Ectodermal cell (in vitro differentiated cells): ENCODE data around the gene SMR3A.

Experiments used
- H3K27ac ChIP-seq: 2 replicates; pipeline ENCODE4 v1.7.0; 2013; ENCODE audit warnings: mild to moderate bottlenecking, low read depth, low read length; ENCODE audit not compliant: insufficient read depth, poor library complexity, severe bottlenecking
- H3K27me3 ChIP-seq: 2 replicates; pipeline ENCODE4 v1.7.0; 2013; ENCODE audit warnings: mild to moderate bottlenecking, low read length; ENCODE audit not compliant: insufficient read depth, control insufficient read depth, poor library complexity, severe bottlenecking
- H3K36me3 ChIP-seq: one replicate; pipeline ENCODE4 v1.7.0; 2013; ENCODE audit warnings: low read length; ENCODE audit not compliant: control insufficient read depth, insufficient read depth
- H3K4me1 ChIP-seq: one replicate; pipeline ENCODE4 v1.7.0; 2013; ENCODE audit warnings: low read length; ENCODE audit not compliant: control insufficient read depth, insufficient read depth
- H3K4me3 ChIP-seq: 2 replicates; pipeline ENCODE4 v1.7.0; 2013; ENCODE audit warnings: low read depth, low read length, control low read depth; ENCODE audit not compliant: insufficient read depth
- H3K9me3 ChIP-seq: 2 replicates; pipeline ENCODE4 v1.7.0; 2013; ENCODE audit warnings: mild to moderate bottlenecking, low read length, moderate library complexity; ENCODE audit not compliant: control insufficient read depth
- WGBS, 2 experiments: methylation state at CpG; one replicate each; pipeline ENCODE4 v1.1.7; 2013; ENCODE audit warnings: missing lambda C conversion rate in 2 of 2; 5-methylcytosine and 5-hydroxymethylcytosine counted together

The SMR3A gene

DNA sequence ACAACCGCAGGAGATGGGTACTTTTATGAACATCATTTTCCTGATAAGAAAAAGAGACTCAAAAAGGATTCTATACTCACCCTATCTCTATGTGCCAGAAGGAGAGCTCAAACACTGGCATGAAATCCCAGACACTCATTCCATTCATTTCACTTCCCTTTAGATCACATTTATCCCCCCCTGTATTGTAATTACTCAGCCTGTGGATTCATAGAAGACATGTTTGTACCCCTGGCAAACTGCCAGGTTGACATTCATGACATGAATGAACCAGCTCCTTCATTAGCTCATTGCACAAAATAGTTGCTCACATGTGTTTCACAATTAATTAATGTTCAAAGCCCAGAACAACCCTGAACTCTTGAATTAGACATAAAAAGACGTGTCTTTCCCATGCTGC lies 4.9 kb downstream of the SMR3A start:
- H3K9me3 ChIP-seq: no peaks in the 10 kb centered on the region
- no peak overlapping the region for H3K27ac ChIP-seq
- H3K4me1 ChIP-seq: no peaks in the 10 kb centered on the region
- no peaks in the 10 kb centered on the region for H3K36me3 ChIP-seq
- H3K4me3 ChIP-seq: no peak overlapping the region
- no peaks in the 10 kb centered on the region for H3K27me3 ChIP-seq
- 85 to 94% methylated on average over 2 of the region's 2 CpGs for WGBS, 2 experiments

- no peaks in the 10 kb centered on the region for H3K36me3 ChIP-seq
- H3K27ac ChIP-seq: no peak overlapping the region
- H3K9me3 ChIP-seq: no peaks in the 10 kb centered on the region
- H3K4me1 ChIP-seq: no peaks in the 10 kb centered on the region
- WGBS, 2 experiments: 97 to 100% methylated on average over 1 of the region's 1 CpG
- H3K27me3 ChIP-seq: no peaks in the 10 kb centered on the region
- H3K4me3 ChIP-seq: no peak overlapping the region
Observed at GRCh38 chr4:70367813-70368212, 7.3 kb downstream of the SMR3A start.

DNA sequence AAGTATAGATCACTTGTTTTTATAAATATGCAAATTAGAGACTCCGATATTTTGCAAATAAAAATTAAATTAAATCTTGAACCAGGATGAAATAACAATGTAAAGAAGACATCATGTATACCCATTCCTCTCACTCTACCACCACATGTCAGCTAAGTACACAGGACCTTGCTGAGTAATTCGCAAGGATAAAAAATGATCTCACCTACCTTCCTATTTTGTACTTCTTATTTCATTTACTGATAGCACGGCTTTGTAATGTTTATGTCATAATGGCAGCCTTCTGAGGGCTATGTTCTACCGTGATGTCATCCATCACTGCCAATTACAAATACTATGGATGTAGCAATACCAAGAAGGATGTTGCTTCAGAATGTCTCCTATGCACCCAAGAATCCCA lies 11.4 kb downstream of the SMR3A start:
- Histone ChIP-seq H3K27ac (no peak overlapping the region), H3K4me3 (no peak overlapping the region), H3K4me1 (no peaks in the 10 kb centered on the region), H3K9me3 (no peaks in the 10 kb centered on the region), H3K36me3 (no peaks in the 10 kb centered on the region), H3K27me3 (no peaks in the 10 kb centered on the region)
- 90 to 99% methylated on average over 1 to 3 of the region's 4 CpGs for WGBS, 2 experiments

GRCh38 chr4:70372760-70373159 lies 12.2 kb downstream of the SMR3A start:
- Histone ChIP-seq H3K4me1 (no peaks in the 10 kb centered on the region), H3K36me3 (no peaks in the 10 kb centered on the region), H3K4me3 (no peak overlapping the region), H3K27ac (no peak overlapping the region), H3K27me3 (no peaks in the 10 kb centered on the region), H3K9me3 (no peaks in the 10 kb centered on the region)
- 90 to 94% methylated on average over 3 of the region's 3 CpGs for WGBS, 2 experiments

GRCh38 chr4:70380578-70380977 lies 20.0 kb downstream of the SMR3A start:
- Histone ChIP-seq H3K27me3 (no peaks in the 10 kb centered on the region), H3K27ac (no peak overlapping the region), H3K36me3 (no peaks in the 10 kb centered on the region), H3K9me3 (no peaks in the 10 kb centered on the region), H3K4me1 (no peaks in the 10 kb centered on the region), H3K4me3 (no peak overlapping the region)
- 88 to 96% methylated on average over 3 of the region's 3 CpGs for WGBS, 2 experiments

GRCh38 chr4:70382691-70383181 lies 22.2 kb downstream of the SMR3A start, which contains the start of gene SMR3B:
Gene SMR3B (plus strand): TSS chr4:70383131. CDS start chr4:70384511, 1,380 bp downstream.
- Histone ChIP-seq H3K36me3 (no peaks in the 10 kb centered on the region), H3K4me3 (no peak within 1 kb of the TSS), H3K4me1 (no peaks in the 10 kb centered on the region), H3K9me3 (no peaks in the 10 kb centered on the region), H3K27me3 (no peaks in the 10 kb centered on the region), H3K27ac (no peak within 1 kb of the TSS)
- WGBS, 2 experiments: 93 to 95% methylated on average over 3 to 5 of the region's 5 CpGs

DNA sequence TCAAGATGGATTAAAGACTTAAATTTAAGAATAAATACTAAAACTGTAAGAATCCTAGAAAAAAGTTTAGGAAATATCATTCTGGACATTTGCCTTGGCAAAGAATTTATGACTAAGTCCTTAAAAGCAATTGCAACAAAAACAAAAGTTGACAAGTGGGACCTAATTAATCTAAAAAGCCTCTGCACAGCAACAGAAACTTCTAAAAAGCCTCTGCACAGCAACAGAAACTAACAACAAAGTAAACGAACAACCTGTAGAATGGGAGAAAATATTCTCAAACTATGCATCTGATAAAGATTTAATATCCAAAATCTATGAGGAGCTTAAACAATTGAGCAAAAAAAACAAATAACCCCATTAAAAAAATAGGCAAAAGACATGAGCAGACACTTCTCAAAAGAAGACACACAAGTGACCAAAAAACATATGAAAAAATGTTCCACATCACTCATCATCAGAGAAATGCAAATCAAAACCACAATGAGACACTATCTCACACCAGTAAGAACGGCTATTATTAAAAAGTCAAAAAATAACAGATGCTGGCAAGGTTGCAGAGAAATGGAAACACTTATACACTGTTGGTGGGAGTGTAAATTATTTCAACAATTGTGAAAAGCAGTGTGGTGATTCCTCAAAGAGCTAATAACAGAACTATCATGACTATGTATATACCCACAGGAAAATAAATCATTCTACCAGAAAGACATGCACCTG lies 31.7 kb downstream of the SMR3A start:
- Histone ChIP-seq H3K4me3 (no peak overlapping the region), H3K27me3 (no peaks in the 10 kb centered on the region), H3K27ac (no peak overlapping the region), H3K36me3 (no peaks in the 10 kb centered on the region), H3K9me3 (no peaks in the 10 kb centered on the region), H3K4me1 (no peaks in the 10 kb centered on the region)
- 85 to 100% methylated on average over 1 to 2 of the region's 2 CpGs for WGBS, 2 experiments

- Histone ChIP-seq H3K27ac (no peak within 1 kb of the TSS), H3K9me3 (no peaks in the 10 kb centered on the region), H3K27me3 (no peaks in the 10 kb centered on the region), H3K4me3 (no peak within 1 kb of the TSS), H3K36me3 (no peaks in the 10 kb centered on the region), H3K4me1 (no peaks in the 10 kb centered on the region)
Observed at GRCh38 chr4:70397580-70397979, 37.0 kb downstream of the SMR3A start, which contains the start of gene OPRPN. Gene OPRPN (plus strand): TSS chr4:70397940. CDS start chr4:70399286, 1,346 bp downstream.

DNA sequence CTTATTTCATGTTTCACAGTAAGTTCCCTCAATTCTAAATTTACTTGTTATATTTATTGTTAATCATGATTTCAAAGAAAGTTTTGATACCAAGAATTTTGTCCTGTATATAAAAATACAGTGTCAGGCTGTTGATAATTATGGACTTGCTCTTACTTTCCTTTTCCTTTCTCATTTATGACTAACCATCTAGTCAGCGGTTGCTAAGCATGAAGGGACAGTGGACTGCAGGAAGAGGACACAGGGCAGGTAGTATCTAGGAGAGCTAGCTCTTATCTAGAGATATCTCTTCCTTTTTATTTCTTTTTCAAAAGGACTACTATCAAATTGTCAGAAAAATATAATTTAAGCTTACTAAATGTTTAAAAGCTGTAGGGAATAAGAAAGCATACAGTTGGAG lies 38.8 kb downstream of the SMR3A start:
- no peaks in the 10 kb centered on the region for H3K27me3 ChIP-seq
- H3K4me1 ChIP-seq: no peaks in the 10 kb centered on the region
- no peak overlapping the region for H3K4me3 ChIP-seq
- 100% methylated on average over 1 of the region's 1 CpG for WGBS, 2 experiments
- H3K36me3 ChIP-seq: no peaks in the 10 kb centered on the region
- H3K9me3 ChIP-seq: no peaks in the 10 kb centered on the region
- H3K27ac ChIP-seq: no peak overlapping the region

DNA sequence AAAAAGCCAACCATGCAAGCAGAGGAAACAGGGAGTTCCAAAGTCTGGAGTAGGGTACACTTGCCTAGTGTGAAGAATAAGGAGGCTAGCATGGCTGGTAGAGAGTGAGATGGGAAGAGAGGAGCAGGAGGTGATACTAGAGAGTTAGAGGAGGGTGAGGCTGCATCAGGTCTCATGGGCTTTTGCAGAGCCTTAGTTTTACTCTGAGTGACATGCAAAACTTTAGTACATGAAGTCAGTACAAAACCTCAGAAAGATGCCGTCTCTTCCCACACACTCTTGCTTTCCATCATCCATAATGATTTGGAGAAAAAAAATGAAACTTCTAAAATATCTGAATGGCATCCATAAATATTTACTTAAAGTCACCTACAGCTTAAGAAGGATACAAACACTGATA lies 42.2 kb downstream of the SMR3A start:
- WGBS, 2 experiments: 100% methylated on average over 1 of the region's 1 CpG

More for the DNA sequence above, 42.2 kb downstream of the SMR3A start:
- no peak overlapping the region for H3K4me3 ChIP-seq
- H3K9me3 ChIP-seq: no peaks in the 10 kb centered on the region
- H3K4me1 ChIP-seq: no peaks in the 10 kb centered on the region
- H3K27me3 ChIP-seq: no peaks in the 10 kb centered on the region
- H3K27ac ChIP-seq: no peak overlapping the region
- H3K36me3 ChIP-seq: no peaks in the 10 kb centered on the region
